ENCODE results near the gene DOCK4.

- TF ChIP-seq CTCF (IDR thresholded peaks at IDR 0.05) (no peak), POLR2A (IDR thresholded peaks at IDR 0.05) (no peak)
Observed at GRCh38 chr7:111841596-111842205, 364.5 kb downstream of the DOCK4 start.
